IMR-90 (cell line): ENCODE data around the gene RAB29. TPM values are rescaled to one million over a fixed set of nuclear protein-coding genes. Genes with fewer than 3 reads are reported as not detected.

Experiments
- ATAC-seq: fragments of 200-7000 bp; cut with Tn5 transposase; 2 replicates; pipeline ENCODE4 v1.9.1; 2020; ENCODE audit warnings: low read depth, mild to moderate bottlenecking, moderate library complexity
- BruUV-seq: library from RNA; stranded (reverse); fragments of 400-500 nt; replicated peaks from 2 replicates; lab custom pipeline; 2021; lab: Mats Ljungman, UMichigan
- CTCF ChIA-PET: fragments of 300-600 bp; formaldehyde crosslinking; extraction: SDS; loops from one replicate; lab custom pipeline; 2021; ENCODE audit warnings: antibody characterized with exemption; lab: Yijun Ruan, JAX
- POLR2A ChIA-PET: fragments of 300-600 bp; sonication (Branson Sonifier 250); formaldehyde crosslinking; loops from one replicate; lab custom pipeline; 2022; ENCODE audit warnings: antibody characterized with exemption; ENCODE audit not compliant: unreplicated experiment; lab: Charles Lee
- DNase-seq: peaks from one replicate; pipeline ENCODE4 v3.0.0; 2013
- H2AFZ ChIP-seq: replicated peaks from 2 replicates; pipeline ENCODE3; 2013; ENCODE audit warnings: low read length, mild to moderate bottlenecking; ENCODE audit not compliant: poor library complexity
- H2AK5ac ChIP-seq: 2 replicates; pipeline ENCODE4 v1.6.1; 2013; ENCODE audit warnings: low read depth, low read length, inconsistent platforms
- H2AK9ac ChIP-seq: replicated peaks from 2 replicates; pipeline ENCODE3; 2013; ENCODE audit warnings: mild to moderate bottlenecking, low read depth, low read length, moderate library complexity; ENCODE audit not compliant: poor library complexity
- H2BK120ac ChIP-seq: 2 replicates; pipeline ENCODE4 v1.6.1; 2013; ENCODE audit warnings: low read depth, low read length, inconsistent platforms
- H2BK15ac ChIP-seq: 3 replicates; pipeline ENCODE4 v1.6.1; 2013; ENCODE audit warnings: low read depth, low read length, inconsistent platforms
- H2BK20ac ChIP-seq: 2 replicates; pipeline ENCODE4 v1.6.1; 2013; ENCODE audit warnings: low read depth, mild to moderate bottlenecking, inconsistent platforms, low read length, moderate library complexity
- H2BK5ac ChIP-seq: 2 replicates; pipeline ENCODE4 v1.6.1; 2013; ENCODE audit warnings: mild to moderate bottlenecking, low read depth, low read length, inconsistent platforms; ENCODE audit not compliant: poor library complexity, severe bottlenecking
- H3K14ac ChIP-seq: replicated peaks from 2 replicates; pipeline ENCODE4 v1.6.1; 2013; ENCODE audit warnings: low read depth, low read length, inconsistent platforms
- H3K18ac ChIP-seq: 2 replicates; pipeline ENCODE4 v1.6.1; 2013; ENCODE audit warnings: low read depth, low read length, control low read depth
- H3K23ac ChIP-seq: 2 replicates; pipeline ENCODE4 v1.6.1; 2013; ENCODE audit warnings: low read depth, low read length, inconsistent platforms
- H3K27ac ChIP-seq: 2 replicates; pipeline ENCODE4 v1.5.1; 2013; ENCODE audit warnings: mild to moderate bottlenecking, control low read depth, low read length; ENCODE audit not compliant: insufficient read depth
- H3K27me3 ChIP-seq: 2 replicates; pipeline ENCODE4 v1.6.1; 2013; ENCODE audit warnings: low read length; ENCODE audit not compliant: control insufficient read depth, insufficient read depth
- H3K36me3 ChIP-seq: 2 replicates; pipeline ENCODE4 v1.6.1; 2013; ENCODE audit warnings: low read length, mixed read lengths; ENCODE audit not compliant: control insufficient read depth, insufficient read depth
- H3K4ac ChIP-seq: 2 replicates; pipeline ENCODE4 v1.6.1; 2013; ENCODE audit warnings: low read depth, low read length, inconsistent platforms
- H3K4me1 ChIP-seq: 2 replicates; pipeline ENCODE4 v1.6.1; 2013; ENCODE audit warnings: low read length, mixed read lengths; ENCODE audit not compliant: control insufficient read depth, insufficient read depth
- H3K4me2 ChIP-seq: 2 replicates; pipeline ENCODE4 v1.6.1; 2013; ENCODE audit warnings: low read depth, mild to moderate bottlenecking, control low read depth, low read length, moderate library complexity
- H3K4me3 ChIP-seq: 2 replicates; pipeline ENCODE4 v1.5.1; 2013; ENCODE audit warnings: low read depth, mild to moderate bottlenecking, control low read depth, low read length, moderate library complexity; ENCODE audit not compliant: insufficient read depth
- H3K56ac ChIP-seq: 2 replicates; pipeline ENCODE4 v1.6.1; 2013; ENCODE audit warnings: low read length, inconsistent platforms; ENCODE audit not compliant: insufficient read depth; ENCODE audit errors: extremely low read depth
- H3K79me1 ChIP-seq, 2 experiments: 2 replicates each; pipeline ENCODE4 v1.6.1; 2013; ENCODE audit warnings: low read length in 2 of 2, inconsistent platforms in 1 of 2, low read depth in 1 of 2
- H3K9ac ChIP-seq: 2 replicates; pipeline ENCODE4 v1.6.1; 2013; ENCODE audit warnings: low read depth, low read length, control low read depth
- H3K9me1 ChIP-seq: 2 replicates; pipeline ENCODE4 v1.6.1; 2013; ENCODE audit warnings: low read length, inconsistent platforms; ENCODE audit not compliant: insufficient read depth
- H3K9me3 ChIP-seq: 2 replicates; pipeline ENCODE4 v1.6.1; 2013; ENCODE audit warnings: low read length; ENCODE audit not compliant: control insufficient read depth, insufficient read depth
- H4K20me1 ChIP-seq: 2 replicates; pipeline ENCODE4 v1.6.1; 2013; ENCODE audit warnings: low read length, inconsistent platforms; ENCODE audit not compliant: insufficient read depth
- H4K5ac ChIP-seq: 2 replicates; pipeline ENCODE4 v1.6.1; 2013; ENCODE audit warnings: mild to moderate bottlenecking, low read depth, low read length, control low read depth
- H4K8ac ChIP-seq, 2 experiments: 2 replicates each; pipeline ENCODE4 v1.6.1; 2013; ENCODE audit warnings: low read depth in 2 of 2, low read length in 2 of 2, control low read depth in 1 of 2, inconsistent platforms in 1 of 2
- H4K91ac ChIP-seq: 2 replicates; pipeline ENCODE4 v1.6.1; 2013; ENCODE audit warnings: low read depth, low read length, inconsistent platforms; ENCODE audit not compliant: insufficient read depth
- BHLHE40 ChIP-seq: fragments of 150-350 bp; IDR thresholded peaks from 2 replicates; pipeline ENCODE4 v1.6.1; 2016; ENCODE audit warnings: mild to moderate bottlenecking, low read depth, low read length
- CEBPB ChIP-seq: IDR thresholded peaks from 2 replicates; pipeline ENCODE4 v1.6.1; 2012; ENCODE audit warnings: low read depth, low read length, improper control_type of control experiment
- CHD1 ChIP-seq: IDR thresholded peaks from 2 replicates; pipeline ENCODE4 v1.6.1; 2012; ENCODE audit warnings: low read depth, low read length, improper control_type of control experiment
- CTCF ChIP-seq: conservative IDR thresholded peaks from 2 replicates; pipeline ENCODE4 v1.5.1; 2012; ENCODE audit warnings: mild to moderate bottlenecking, low read depth, low read length, improper control_type of control experiment
- ELK1 ChIP-seq: fragments of 150-350 bp; IDR thresholded peaks from 2 replicates; pipeline ENCODE4 v1.6.1; 2016; ENCODE audit warnings: low read depth, mild to moderate bottlenecking, low read length, moderate library complexity, borderline replicate concordance
- FOS ChIP-seq: fragments of 150-350 bp; IDR thresholded peaks from 2 replicates; pipeline ENCODE4 v1.6.1; 2016; ENCODE audit warnings: low read depth, low read length
- MAFK ChIP-seq: IDR thresholded peaks from 2 replicates; pipeline ENCODE4 v1.6.1; 2012; ENCODE audit warnings: low read depth, low read length, improper control_type of control experiment
- MAZ ChIP-seq: IDR thresholded peaks from 2 replicates; pipeline ENCODE4 v1.6.1; 2012; ENCODE audit warnings: low read depth, mild to moderate bottlenecking, low read length, improper control_type of control experiment, moderate library complexity, borderline replicate concordance
- MXI1 ChIP-seq: IDR thresholded peaks from 2 replicates; pipeline ENCODE4 v1.6.1; 2012; ENCODE audit warnings: low read depth, mild to moderate bottlenecking, low read length, moderate library complexity, borderline replicate concordance
- NFE2L2 ChIP-seq: fragments of 150-350 bp; IDR thresholded peaks from 2 replicates; pipeline ENCODE4 v1.6.1; 2016; ENCODE audit warnings: low read depth, mild to moderate bottlenecking, low read length
- POLR2A ChIP-seq: IDR thresholded peaks from 2 replicates; pipeline ENCODE4 v1.6.1; 2012; ENCODE audit warnings: mild to moderate bottlenecking, low read depth, low read length
- RAD21 ChIP-seq: IDR thresholded peaks from 2 replicates; pipeline ENCODE4 v1.6.1; 2012; ENCODE audit warnings: low read length, improper control_type of control experiment
- RCOR1 ChIP-seq: IDR thresholded peaks from 2 replicates; pipeline ENCODE4 v1.6.1; 2012; ENCODE audit warnings: mild to moderate bottlenecking, low read length, improper control_type of control experiment; ENCODE audit not compliant: insufficient replicate concordance
- RFX5 ChIP-seq: IDR thresholded peaks from 2 replicates; pipeline ENCODE4 v1.8.0; 2012; ENCODE audit warnings: low read depth, mild to moderate bottlenecking, low read length, moderate library complexity
- SMC3 ChIP-seq: fragments of 150-350 bp; IDR thresholded peaks from 2 replicates; pipeline ENCODE4 v1.6.1; 2016; ENCODE audit warnings: low read depth, mild to moderate bottlenecking, antibody characterized with exemption, low read length, moderate library complexity
- USF2 ChIP-seq: fragments of 150-350 bp; IDR thresholded peaks from 2 replicates; pipeline ENCODE4 v1.6.1; 2017; ENCODE audit warnings: mild to moderate bottlenecking, antibody characterized with exemption, low read length, low read depth
- WGBS, 2 experiments: methylation state at CpG; one replicate each; pipeline versions ENCODE4 v1.1.5 to v1.1.7; 2013; ENCODE audit warnings: missing lambda C conversion rate in 2 of 2; ENCODE audit not compliant: insufficient read length in 1 of 2; ENCODE audit errors: extremely low coverage in 2 of 2; 5-methylcytosine and 5-hydroxymethylcytosine counted together
- dilution Hi-C: fragments of 300-500 bp; cut with HindIII; formaldehyde crosslinking; loops from one replicate; pipeline ENCODE4 v1.14.3; 2018; ENCODE audit warnings: low sequenced_read_pairs; ENCODE audit not compliant: unreplicated experiment
- in situ Hi-C: fragments of 300-500 bp; cut with MboI; formaldehyde crosslinking; loops from 3 replicates; pipeline ENCODE4 v1.14.3; 2019; ENCODE audit warnings: low sequenced_read_pairs, inconsistent platforms, mixed read lengths
- intact Hi-C: fragments of 100-400 bp; cut with micrococcal nuclease; formaldehyde crosslinking; loops from 2 replicates; pipeline ENCODE4 v1.10.0; 2022
- polyA plus RNA-seq, 3 experiments: library from polyadenylated mRNA; depleted of rRNA; stranded (reverse); fragments of >200 nt; gene quantifications; 2 replicates each; pipeline ENCODE4 v1.2.3, GENCODE V29; 2012; ENCODE audit warnings: low replicate concordance in 1 of 3
- total RNA-seq: library from RNA; depleted of rRNA; stranded (reverse); fragments of >200 nt; gene quantifications from 2 replicates; pipeline ENCODE4 v1.2.3, GENCODE V29; 2012

Gene RAB29
- total and polyA plus RNA-seq, 2 of the 4 experiments (the other 2 are of a cell fraction) = 5.7 to 7.3 TPM

- no CpG with 5 or more reads among the region's 1 CpG for WGBS, 2 experiments
- Histone ChIP-seq H3K27ac (no peak overlapping the region), H3K9me3 (no peaks in the 10 kb centered on the region), H3K4me2 (no peak overlapping the region), H4K8ac (no peak overlapping the region), H3K9ac (no peak overlapping the region), H3K23ac (no peak overlapping the region), H2BK120ac (no peak overlapping the region), H3K4me1 (peaks cover 7% of the 10 kb centered on the region; the same call in 1 of the 2 replicates), H3K56ac (no peak overlapping the region), H3K27me3 (no peaks in the 10 kb centered on the region), H2AK5ac (no peak overlapping the region), H4K91ac (no peak overlapping the region), H4K5ac (no peak overlapping the region), H2BK20ac (no peak overlapping the region), H3K14ac (no peak overlapping the region), H2BK15ac (no peak overlapping the region), H2BK5ac (no peak overlapping the region), H3K79me1 (peaks cover 3 to 50% of the 10 kb centered on the region in 2 experiments), H3K9me1 (peaks cover 8% of the 10 kb centered on the region), H2AFZ (no peak overlapping the region), H3K4ac (no peak overlapping the region), H3K36me3 (peaks cover 7% of the 10 kb centered on the region), H2AK9ac (no peak overlapping the region), H3K4me3 (no peak overlapping the region), H4K20me1 (peaks cover 82% of the 10 kb centered on the region), H3K18ac (no peak overlapping the region)
- in situ Hi-C loops (no loop called here), dilution Hi-C loops (no loop called here), intact Hi-C loops (no loop called here)
- DNase-seq (no peak), ATAC-seq (no peak)
- CTCF ChIA-PET = interaction anchor here (0.6 kb wide), 1 partner anchor 33 kb away, joined by 3 read pairs; no protein-coding TSS in a partner anchor
- BruUV-seq = no TSS peak
- TF ChIP-seq NFE2L2 (no peak), ELK1 (no peak), SMC3 (no peak), CTCF (no peak), RFX5 (no peak), MAFK (no peak), POLR2A (no peak), RCOR1 (no peak), RAD21 (no peak), FOS (no peak), BHLHE40 (no peak), CEBPB (no peak), MAZ (no peak), USF2 (no peak), CHD1 (no peak), MXI1 (no peak)
- POLR2A ChIA-PET = no interaction called here
These were observed 33.6 kb downstream of the RAB29 start for GRCh38 chr1:205741681-205742080.
